GM19025 (cell line): Measurements from ENCODE around the gene COL11A1.
"Not testable (repeated sequence)": the region's sequence is repeated elsewhere in the genome, so short reads cannot be mapped to it uniquely, and the experiment has no call there.

Source experiments
- ATAC-seq: cut with Tn5 transposase; IDR thresholded peaks from one replicate; pipeline ENCODE4 v1.9.1; 2021; ENCODE audit warnings: mild to moderate bottlenecking, low read depth, moderate library complexity; ENCODE audit not compliant: unreplicated experiment

The COL11A1 gene

GRCh38 chr1:103087256-103087655 is 21.1 kb downstream of the COL11A1 start:
- no peak for ATAC-seq

GRCh38 chr1:103084181-103084580 is 24.1 kb downstream of the COL11A1 start:
- no peak for ATAC-seq

GRCh38 chr1:103075316-103076000 is 32.9 kb downstream of the COL11A1 start:
- no peak for ATAC-seq

- no peak for ATAC-seq
Measured at GRCh38 chr1:103074224-103074623, 34.1 kb downstream of the COL11A1 start.

- no peak for ATAC-seq
Measured at GRCh38 chr1:103069201-103069600, 39.1 kb downstream of the COL11A1 start.

GRCh38 chr1:103063921-103064320 is 44.4 kb downstream of the COL11A1 start:
- ATAC-seq, result no peak

GRCh38 chr1:103058391-103058790 is 49.9 kb downstream of the COL11A1 start:
- no peak for ATAC-seq

- ATAC-seq, result no peak
Measured at GRCh38 chr1:103056423-103056822, 51.9 kb downstream of the COL11A1 start.

GRCh38 chr1:103028110-103028509 is 80.2 kb downstream of the COL11A1 start:
- not testable (repeated sequence) for ATAC-seq

- ATAC-seq, result no peak
Measured at GRCh38 chr1:103025858-103026409, 82.4 kb downstream of the COL11A1 start.

GRCh38 chr1:103024051-103024450 is 84.3 kb downstream of the COL11A1 start:
- no peak for ATAC-seq

GRCh38 chr1:103002005-103002404 is 106.3 kb downstream of the COL11A1 start:
- ATAC-seq, result no peak

GRCh38 chr1:102978874-102979273 is 129.4 kb downstream of the COL11A1 start:
- no peak for ATAC-seq

GRCh38 chr1:102977292-102977691 is 131.0 kb downstream of the COL11A1 start:
- no peak for ATAC-seq

GRCh38 chr1:102970496-102971078 is 137.7 kb downstream of the COL11A1 start:
- ATAC-seq, result no peak

- ATAC-seq, result no peak
Measured at GRCh38 chr1:102967786-102968185, 140.5 kb downstream of the COL11A1 start.

- no peak for ATAC-seq
Measured at GRCh38 chr1:102961549-102961948, 146.8 kb downstream of the COL11A1 start.

- no peak for ATAC-seq
Measured at GRCh38 chr1:102954576-102954975, 153.7 kb downstream of the COL11A1 start.

GRCh38 chr1:102952400-102952799 is 155.9 kb downstream of the COL11A1 start:
- no peak for ATAC-seq

- no peak for ATAC-seq
Measured at GRCh38 chr1:102942324-102942723, 166.0 kb downstream of the COL11A1 start.

GRCh38 chr1:102941366-102941947 is 166.9 kb downstream of the COL11A1 start:
- no peak for ATAC-seq

GRCh38 chr1:102937401-102937800 is 170.9 kb downstream of the COL11A1 start:
- ATAC-seq, result no peak
